ENCODE results near the gene STAT5B.

STAT5B gene

GRCh38 chr17:42284024-42284369, 7.8 kb upstream of the STAT5B start:
- DNase-seq = no peak

DNA sequence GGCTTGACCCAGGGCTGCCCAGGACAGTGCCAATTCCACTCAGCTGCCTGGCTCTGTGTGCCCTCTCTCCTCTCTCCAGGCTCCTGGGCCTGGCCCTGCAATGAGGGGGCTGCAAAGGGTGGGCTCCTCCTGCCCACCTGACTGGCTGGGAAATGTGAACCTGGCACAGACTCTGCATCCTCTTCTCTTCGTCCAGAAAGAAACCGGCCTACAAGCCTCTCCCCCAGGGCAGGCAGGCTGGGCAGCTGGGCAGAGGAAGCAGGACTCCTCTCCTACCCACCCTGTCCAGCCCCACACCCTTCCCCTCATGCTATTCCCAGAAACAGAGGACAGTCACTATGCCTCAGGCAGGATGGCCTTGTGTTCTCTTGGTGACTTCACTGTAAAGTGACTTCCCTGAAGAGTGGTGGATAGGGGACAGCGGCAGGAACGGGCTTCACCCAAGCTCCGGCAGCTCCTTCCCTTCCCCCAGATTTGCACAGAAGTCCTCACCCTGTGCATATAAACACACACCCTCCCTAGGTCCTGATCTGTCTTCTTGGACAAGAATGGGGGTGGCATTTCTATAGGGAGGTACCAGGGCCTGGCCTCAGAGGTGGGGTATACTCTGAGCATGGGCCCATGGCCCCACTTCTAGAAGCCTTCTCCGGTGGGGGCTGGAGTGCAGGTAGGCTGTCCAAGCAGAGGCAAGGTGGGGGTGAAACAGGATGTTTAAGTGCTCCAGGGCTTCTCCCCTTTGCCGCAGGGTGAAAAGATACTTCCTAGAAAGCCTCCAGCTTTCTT, 7.2 kb upstream of the STAT5B start:
- no peak for DNase-seq

GRCh38 chr17:42282478-42283080, 6.4 kb upstream of the STAT5B start:
- no peak for DNase-seq

GRCh38 chr17:42281571-42282096, 5.4 kb upstream of the STAT5B start:
- no peak for DNase-seq

- DNase-seq = no peak
Observed at GRCh38 chr17:42279776-42280630, 3.8 kb upstream of the STAT5B start.

GRCh38 chr17:42277342-42277712, 1.1 kb upstream of the STAT5B start:
- no peak for DNase-seq

- no peak for DNase-seq
Observed at GRCh38 chr17:42276609-42277341, 584 bp upstream of the STAT5B start.

GRCh38 chr17:42275527-42276358, 448 bp downstream of the STAT5B start:
- peak; percentile 35 for DNase-seq

DNA sequence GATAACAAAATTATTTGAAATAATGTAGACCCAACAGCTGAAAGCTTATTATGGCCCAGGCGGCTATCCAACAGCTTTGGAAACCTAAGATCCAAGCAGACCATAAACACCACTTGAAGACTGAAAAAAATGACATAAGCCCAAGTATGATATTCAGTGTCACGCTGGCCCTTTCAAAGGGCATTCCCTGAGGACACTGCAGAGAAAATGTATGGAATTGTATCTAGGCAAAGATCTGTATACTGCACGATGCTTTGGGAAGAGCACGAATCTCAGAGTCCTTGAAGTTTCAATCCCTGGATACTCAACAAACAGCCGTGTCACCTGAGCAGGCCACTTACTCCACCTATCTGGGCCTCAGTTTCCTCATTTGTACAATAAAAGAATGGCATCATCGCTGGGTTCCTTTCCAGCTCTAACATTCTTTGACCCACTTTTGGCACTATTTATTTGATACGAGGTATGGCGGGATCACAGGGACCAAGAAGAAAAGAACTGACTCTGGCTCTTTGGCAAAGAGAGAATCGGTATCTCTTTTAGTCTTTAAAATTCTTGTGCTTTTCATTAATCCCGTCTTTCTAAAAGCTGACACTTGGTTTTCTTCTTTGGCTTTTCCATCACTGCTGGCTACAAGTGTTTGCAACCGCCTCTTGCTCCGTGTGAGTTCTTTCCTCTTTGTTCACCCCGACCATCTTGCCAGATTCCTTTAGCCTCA, 1.2 kb downstream of the STAT5B start:
- no peak for DNase-seq

- no peak for DNase-seq
Observed at GRCh38 chr17:42274253-42274542, 2.0 kb downstream of the STAT5B start.

DNA sequence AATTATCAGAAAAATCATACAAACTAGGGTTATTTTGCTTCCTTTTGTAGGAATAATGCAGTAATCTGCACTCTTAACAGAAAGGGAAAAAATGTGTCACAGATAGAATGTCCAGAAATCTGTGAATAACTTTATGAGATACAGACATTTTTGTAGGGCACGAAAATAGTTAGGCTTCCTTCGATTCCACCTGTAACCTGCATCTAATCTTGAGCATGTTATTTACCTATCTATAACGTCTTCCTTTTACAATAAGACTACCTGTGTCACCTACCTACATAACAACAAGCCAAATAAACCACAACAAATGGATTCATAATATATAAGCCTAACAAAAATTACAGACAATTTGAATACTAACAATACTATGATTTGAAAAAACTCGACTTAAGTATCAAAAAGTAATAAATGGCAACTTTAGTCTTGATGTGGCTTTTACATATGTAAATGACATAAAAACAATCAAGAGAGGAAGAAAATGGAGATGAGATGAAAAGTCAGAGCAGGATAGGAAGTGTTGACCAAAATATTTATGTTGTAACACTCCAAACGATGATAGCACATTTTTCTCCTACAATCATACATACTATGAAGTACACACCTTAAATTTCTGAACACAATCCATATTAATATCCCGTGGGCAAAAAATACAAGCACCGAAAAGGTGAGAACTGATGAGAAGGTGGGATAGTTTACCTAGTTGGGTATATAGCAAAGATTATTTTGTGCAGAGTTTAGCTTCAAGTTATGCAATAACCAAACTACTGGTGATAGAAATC, 2.5 kb downstream of the STAT5B start:
- DNase-seq = no peak

DNA sequence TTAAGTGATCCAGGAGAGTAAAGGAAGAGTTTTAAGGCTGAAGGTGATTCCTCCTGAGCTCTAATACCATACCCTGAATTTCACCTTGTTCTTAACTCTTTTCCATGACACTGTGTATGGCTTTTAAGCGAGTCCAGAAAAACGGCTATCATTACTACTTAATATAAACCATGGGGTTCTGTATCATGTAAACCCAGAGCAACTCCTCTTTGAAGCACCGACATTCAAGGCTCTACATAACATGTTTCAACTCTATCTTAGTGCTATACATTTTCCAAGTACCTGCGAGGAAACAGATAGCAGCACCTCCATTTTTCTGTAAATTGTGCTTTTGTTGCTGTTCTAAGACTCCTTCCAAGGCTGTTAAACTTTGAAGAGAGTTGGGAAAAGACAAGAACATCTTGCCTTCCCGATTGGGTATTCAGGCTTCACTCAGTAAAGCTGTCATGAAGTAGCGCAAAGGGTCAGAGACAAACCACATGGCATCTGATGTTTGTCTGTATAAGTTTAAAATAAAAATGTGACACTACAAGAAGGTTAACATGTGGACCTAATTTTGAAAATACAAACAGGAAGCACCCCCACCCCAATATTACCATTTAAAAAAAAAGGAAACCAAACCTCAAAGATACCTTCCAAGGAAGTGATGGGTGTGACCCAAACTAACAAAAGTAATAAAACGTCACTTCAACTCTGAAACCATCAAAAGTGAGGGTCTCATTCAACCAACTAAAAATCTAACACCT, 3.9 kb downstream of the STAT5B start:
- no peak for DNase-seq

DNA sequence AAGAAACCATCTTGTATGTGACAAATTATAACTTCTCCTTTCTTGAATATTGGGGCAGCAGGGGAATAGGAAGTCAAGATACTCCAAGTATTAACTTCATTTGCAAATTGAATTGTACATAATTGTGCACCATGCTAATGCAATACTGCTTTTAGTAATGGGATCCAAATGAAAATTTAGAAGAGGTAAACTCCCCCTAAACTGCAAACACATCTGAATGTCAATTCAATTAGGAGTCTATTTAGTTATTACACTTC, 4.5 kb downstream of the STAT5B start:
- no peak for DNase-seq

- DNase-seq = no peak
Observed at GRCh38 chr17:42271006-42271778, 5.0 kb downstream of the STAT5B start.

DNA sequence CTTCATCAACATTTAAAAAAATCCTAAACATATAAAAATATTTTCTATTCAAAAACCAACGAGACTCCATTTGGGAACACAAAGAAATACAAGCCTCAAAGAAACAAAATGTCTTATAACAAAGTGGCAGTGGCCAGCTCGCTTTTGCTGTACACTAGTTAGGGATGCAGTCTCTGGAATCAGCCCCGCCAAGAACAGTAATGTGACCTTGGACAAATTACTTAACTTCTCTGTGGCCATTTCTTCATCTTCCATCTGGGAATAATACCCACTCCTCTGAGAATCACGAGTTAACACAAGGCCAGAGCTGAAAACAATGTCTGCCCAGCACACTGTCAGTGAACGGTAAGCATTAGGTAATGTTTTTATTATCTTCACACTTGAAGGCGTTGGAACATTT, 5.6 kb downstream of the STAT5B start:
- no peak for DNase-seq

DNA sequence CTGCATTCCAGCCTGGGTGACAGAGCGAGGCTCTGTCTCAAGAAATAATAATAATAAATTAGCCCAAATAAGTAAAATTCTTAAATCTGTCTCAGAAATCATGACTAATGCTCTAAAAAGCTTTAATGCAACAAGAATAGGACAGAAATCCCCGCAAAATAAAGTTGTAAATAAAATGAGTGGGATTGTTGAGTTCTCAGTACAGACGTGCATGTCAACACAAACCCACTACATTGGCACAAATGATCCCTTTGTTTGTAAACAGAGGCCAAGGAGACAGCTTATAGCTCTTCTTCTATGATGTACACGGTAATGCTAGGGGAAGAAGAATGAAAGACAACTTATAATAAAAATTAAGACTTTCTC, 6.0 kb downstream of the STAT5B start:
- no peak for DNase-seq

DNA sequence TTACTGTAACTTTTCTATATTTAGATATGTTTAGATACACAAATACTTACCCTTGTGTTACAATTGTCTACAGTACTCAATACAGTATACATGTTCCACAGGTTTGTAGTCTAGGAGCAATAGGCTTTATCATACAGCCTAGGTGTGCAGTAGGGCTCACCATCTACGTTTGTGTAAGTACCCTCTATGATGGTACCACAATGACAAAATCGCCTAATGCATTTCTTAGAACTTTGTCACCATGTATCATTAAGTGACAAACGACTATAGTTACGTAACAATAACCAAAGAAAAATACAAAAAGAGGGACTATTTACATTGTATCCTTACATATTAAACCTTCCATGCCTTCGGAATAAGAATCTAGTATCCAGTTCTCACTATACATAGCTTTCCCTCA, 8.0 kb downstream of the STAT5B start:
- DNase-seq = no peak

- DNase-seq = no peak
Observed at GRCh38 chr17:42266918-42267766, 9.0 kb downstream of the STAT5B start.

- DNase-seq = no peak
Observed at GRCh38 chr17:42266462-42266861, 9.7 kb downstream of the STAT5B start.
